HEK293 (cell line): ENCODE measurements around the gene ERMN.

Experiments
- CTCF ChIA-PET: fragments of 350-600 bp; formaldehyde crosslinking; extraction: SDS; loops from one replicate; lab custom pipeline; 2021; ENCODE audit warnings: antibody characterized with exemption; lab: Yijun Ruan, JAX
- POLR2A ChIA-PET: fragments of 300-600 bp; formaldehyde crosslinking; extraction: SDS; loops from one replicate; lab custom pipeline; 2020; ENCODE audit warnings: antibody characterized with exemption, inconsistent platforms; lab: Yijun Ruan, JAX
- H3K27ac ChIP-seq: fragments of 200-500 bp; sonication (Bioruptor generic); 2 replicates; pipeline ENCODE4 v1.5.1; 2014; ENCODE audit warnings: low read depth, low read length, control low read depth, inconsistent platforms; ENCODE audit errors: extremely low read depth
- H3K36me3 ChIP-seq, 2 experiments: fragments of 200-500 bp in 1 of 2; sonication (Bioruptor generic) in 1 of 2; 1 replicate in 1 of 2; 2 replicates in 1 of 2; pipeline ENCODE4 v1.5.1; 2014 to 2017; ENCODE audit warnings: inconsistent platforms in 2 of 2, low read length in 2 of 2; ENCODE audit not compliant: control insufficient read depth in 2 of 2, insufficient read depth in 1 of 2
- H3K4me1 ChIP-seq: fragments of 200-500 bp; sonication (Bioruptor generic); 2 replicates; pipeline ENCODE4 v1.5.1; 2014; ENCODE audit warnings: mild to moderate bottlenecking, low read length, inconsistent platforms; ENCODE audit not compliant: control insufficient read depth, insufficient read depth
- H3K4me3 ChIP-seq: 2 replicates; pipeline ENCODE4 v1.5.1; 2011; ENCODE audit warnings: low read depth, mild to moderate bottlenecking, control low read depth, low read length, moderate library complexity
- H3K9me3 ChIP-seq: fragments of 200-500 bp; sonication (Bioruptor generic); 2 replicates; pipeline ENCODE4 v1.5.1; 2014; ENCODE audit warnings: low read depth, low read length, inconsistent platforms; ENCODE audit not compliant: control insufficient read depth, insufficient read depth
- BCL11B ChIP-seq: fragments of 450-650 bp; formaldehyde crosslinking; IDR thresholded peaks from 2 replicates; pipeline ENCODE4 v1.5.1; 2016; ENCODE audit warnings: low read depth, missing biosample characterization, missing genetic modification characterization
- MEIS1 ChIP-seq: sonication (generic); formaldehyde crosslinking; IDR thresholded peaks from 2 replicates; pipeline ENCODE4 v1.8.1; 2022; ENCODE audit warnings: missing genetic modification reagents, mild to moderate bottlenecking, borderline replicate concordance
- YY1 ChIP-seq: fragments of 450-650 bp; formaldehyde crosslinking; IDR thresholded peaks from 2 replicates; pipeline ENCODE4 v1.5.1; 2018; ENCODE audit warnings: missing biosample characterization, missing genetic modification characterization
- ZFP41 ChIP-seq: fragments of 450-650 bp; formaldehyde crosslinking; IDR thresholded peaks from 2 replicates; pipeline ENCODE4 v1.5.1; 2016; ENCODE audit warnings: missing biosample characterization, missing genetic modification characterization, borderline replicate concordance
- ZNF184 ChIP-seq: fragments of 450-650 bp; IDR thresholded peaks from 2 replicates; pipeline ENCODE4 v1.5.1; 2018; ENCODE audit warnings: missing biosample characterization, mild to moderate bottlenecking, missing genetic modification characterization
- ZNF274 ChIP-seq, 2 experiments: fragments of 200-500 bp in 1 of 2; fragments of 450-650 bp in 1 of 2; sonication (Bioruptor generic) in 1 of 2; formaldehyde crosslinking in 1 of 2; IDR thresholded peaks; 2 replicates each; pipeline versions ENCODE4 v1.5.1 to v1.6.1; 2014 to 2016; ENCODE audit warnings: borderline replicate concordance in 1 of 2, inconsistent platforms in 1 of 2, low read length in 1 of 2, missing biosample characterization in 1 of 2, missing genetic modification characterization in 1 of 2
- ZNF335 ChIP-seq: fragments of 450-650 bp; formaldehyde crosslinking; conservative IDR thresholded peaks from 2 replicates; pipeline ENCODE4 v1.5.1; 2016; ENCODE audit warnings: missing biosample characterization, missing genetic modification characterization
- ZNF416 ChIP-seq: fragments of 450-650 bp; formaldehyde crosslinking; IDR thresholded peaks from 2 replicates; pipeline ENCODE4 v1.5.1; 2016; ENCODE audit warnings: missing biosample characterization, missing genetic modification characterization
- ZNF426 ChIP-seq: fragments of 450-650 bp; formaldehyde crosslinking; IDR thresholded peaks from 2 replicates; pipeline ENCODE4 v1.5.1; 2017; ENCODE audit warnings: missing biosample characterization, missing genetic modification characterization, mild to moderate bottlenecking, inconsistent platforms, moderate library complexity
- ZNF664 ChIP-seq: fragments of 450-650 bp; formaldehyde crosslinking; IDR thresholded peaks from 2 replicates; pipeline ENCODE4 v1.5.1; 2016; ENCODE audit warnings: missing biosample characterization, missing genetic modification characterization
- ZNF76 ChIP-seq: fragments of 450-650 bp; formaldehyde crosslinking; IDR thresholded peaks from 2 replicates; pipeline ENCODE4; 2016; ENCODE audit warnings: low read depth, missing biosample characterization, missing genetic modification characterization, borderline replicate concordance
- ZNF777 ChIP-seq: fragments of 450-650 bp; formaldehyde crosslinking; IDR thresholded peaks from 2 replicates; pipeline ENCODE4 v1.5.1; 2017; ENCODE audit warnings: missing biosample characterization, missing genetic modification characterization, borderline replicate concordance
- ZSCAN23 ChIP-seq: fragments of 450-650 bp; formaldehyde crosslinking; IDR thresholded peaks from 2 replicates; pipeline ENCODE4 v1.5.1; 2016; ENCODE audit warnings: missing biosample characterization, missing genetic modification characterization
- ZSCAN30 ChIP-seq: fragments of 450-650 bp; IDR thresholded peaks from 2 replicates; pipeline ENCODE4 v1.5.1; 2018; ENCODE audit warnings: missing biosample characterization, mild to moderate bottlenecking, missing genetic modification characterization, moderate library complexity
- TF ChIP-seq, protein P1 (sequence below): fragments of 450-650 bp; formaldehyde crosslinking; IDR thresholded peaks from 2 replicates; pipeline ENCODE4 v1.5.1; 2017; ENCODE audit warnings: missing biosample characterization, missing genetic modification characterization
- TF ChIP-seq, protein P2 (sequence below): fragments of 450-650 bp; formaldehyde crosslinking; IDR thresholded peaks from 2 replicates; pipeline ENCODE4 v1.5.1; 2016; ENCODE audit warnings: missing biosample characterization, missing genetic modification characterization
- TF ChIP-seq, protein P3 (sequence below): fragments of 450-650 bp; IDR thresholded peaks from 2 replicates; pipeline ENCODE4 v1.5.1; 2018; ENCODE audit warnings: missing biosample characterization, missing genetic modification characterization
- TF ChIP-seq, protein P4 (sequence below): fragments of 450-650 bp; formaldehyde crosslinking; conservative IDR thresholded peaks from 2 replicates; pipeline ENCODE4 v1.5.1; 2016; ENCODE audit warnings: low read depth, missing biosample characterization, missing genetic modification characterization
- TF ChIP-seq, protein P5 (sequence below): sonication (generic); formaldehyde crosslinking; IDR thresholded peaks from 2 replicates; pipeline ENCODE4 v1.8.1; 2022; ENCODE audit warnings: mild to moderate bottlenecking, moderate library complexity, missing genetic modification reagents
- TF ChIP-seq, protein P6 (sequence below): fragments of 450-650 bp; formaldehyde crosslinking; IDR thresholded peaks from 2 replicates; pipeline ENCODE4 v1.5.1; 2017; ENCODE audit warnings: missing biosample characterization, missing genetic modification characterization

Gene ERMN

DNA sequence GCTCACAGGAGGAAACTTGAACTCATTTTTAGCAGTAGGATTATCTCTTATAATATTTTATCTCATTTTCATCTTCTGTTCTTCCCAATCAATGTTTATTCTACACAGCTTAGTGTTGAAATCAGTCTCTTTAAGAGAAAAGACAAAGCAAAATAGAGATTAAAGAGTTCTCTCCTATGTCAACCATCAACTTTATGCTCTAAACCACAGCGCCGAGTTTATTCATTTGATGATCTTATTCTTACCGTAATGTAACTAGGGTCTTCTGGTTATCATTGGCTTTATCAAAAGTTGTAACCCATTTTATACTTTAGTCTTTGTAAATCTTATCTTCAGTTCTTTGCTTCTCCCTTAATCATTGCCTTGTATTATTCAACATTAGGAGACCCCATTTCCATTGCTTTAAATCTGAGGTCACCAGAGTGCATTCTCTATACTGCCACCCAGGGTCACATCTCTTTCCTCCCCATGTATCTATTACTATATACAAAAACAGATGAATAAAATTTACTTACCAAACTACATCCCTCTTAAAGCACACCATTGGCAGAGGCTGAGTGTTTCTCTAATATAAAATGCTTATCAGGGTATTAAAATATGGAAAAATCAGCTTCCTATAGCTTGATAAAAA lies 22.8 kb upstream of the ERMN start:
- TF ChIP-seq, protein P1, sequence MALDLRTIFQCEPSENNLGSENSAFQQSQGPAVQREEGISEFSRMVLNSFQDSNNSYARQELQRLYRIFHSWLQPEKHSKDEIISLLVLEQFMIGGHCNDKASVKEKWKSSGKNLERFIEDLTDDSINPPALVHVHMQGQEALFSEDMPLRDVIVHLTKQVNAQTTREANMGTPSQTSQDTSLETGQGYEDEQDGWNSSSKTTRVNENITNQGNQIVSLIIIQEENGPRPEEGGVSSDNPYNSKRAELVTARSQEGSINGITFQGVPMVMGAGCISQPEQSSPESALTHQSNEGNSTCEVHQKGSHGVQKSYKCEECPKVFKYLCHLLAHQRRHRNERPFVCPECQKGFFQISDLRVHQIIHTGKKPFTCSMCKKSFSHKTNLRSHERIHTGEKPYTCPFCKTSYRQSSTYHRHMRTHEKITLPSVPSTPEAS (tag by site-specific recombination), result no peak
- TF ChIP-seq ZNF184 (tag by site-specific recombination) (no peak), ZNF274 (IDR thresholded peaks at IDR 0.05; ENCODE audit: low read length) (no peak), ZNF274 (tag by site-specific recombination; IDR thresholded peaks at IDR 0.05; ENCODE audit: borderline replicate concordance) (no peak), ZNF76 (tag by site-specific recombination) (no peak), ZNF416 (no peak), ZNF777 (tag by site-specific recombination) (no peak), ZSCAN23 (tag by site-specific recombination) (no peak), ZSCAN30 (tag by site-specific recombination) (no peak), ZNF426 (tag by site-specific recombination) (no peak), BCL11B (tag by site-specific recombination) (no peak), ZFP41 (tag by site-specific recombination) (no peak), ZNF335 (tag by site-specific recombination) (no peak), ZNF664 (tag by site-specific recombination) (no peak), YY1 (no peak), MEIS1 (CRISPR knock-in tag) (no peak)
- TF ChIP-seq, protein P2, sequence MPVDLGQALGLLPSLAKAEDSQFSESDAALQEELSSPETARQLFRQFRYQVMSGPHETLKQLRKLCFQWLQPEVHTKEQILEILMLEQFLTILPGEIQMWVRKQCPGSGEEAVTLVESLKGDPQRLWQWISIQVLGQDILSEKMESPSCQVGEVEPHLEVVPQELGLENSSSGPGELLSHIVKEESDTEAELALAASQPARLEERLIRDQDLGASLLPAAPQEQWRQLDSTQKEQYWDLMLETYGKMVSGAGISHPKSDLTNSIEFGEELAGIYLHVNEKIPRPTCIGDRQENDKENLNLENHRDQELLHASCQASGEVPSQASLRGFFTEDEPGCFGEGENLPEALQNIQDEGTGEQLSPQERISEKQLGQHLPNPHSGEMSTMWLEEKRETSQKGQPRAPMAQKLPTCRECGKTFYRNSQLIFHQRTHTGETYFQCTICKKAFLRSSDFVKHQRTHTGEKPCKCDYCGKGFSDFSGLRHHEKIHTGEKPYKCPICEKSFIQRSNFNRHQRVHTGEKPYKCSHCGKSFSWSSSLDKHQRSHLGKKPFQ, result no peak
- TF ChIP-seq, protein P3, sequence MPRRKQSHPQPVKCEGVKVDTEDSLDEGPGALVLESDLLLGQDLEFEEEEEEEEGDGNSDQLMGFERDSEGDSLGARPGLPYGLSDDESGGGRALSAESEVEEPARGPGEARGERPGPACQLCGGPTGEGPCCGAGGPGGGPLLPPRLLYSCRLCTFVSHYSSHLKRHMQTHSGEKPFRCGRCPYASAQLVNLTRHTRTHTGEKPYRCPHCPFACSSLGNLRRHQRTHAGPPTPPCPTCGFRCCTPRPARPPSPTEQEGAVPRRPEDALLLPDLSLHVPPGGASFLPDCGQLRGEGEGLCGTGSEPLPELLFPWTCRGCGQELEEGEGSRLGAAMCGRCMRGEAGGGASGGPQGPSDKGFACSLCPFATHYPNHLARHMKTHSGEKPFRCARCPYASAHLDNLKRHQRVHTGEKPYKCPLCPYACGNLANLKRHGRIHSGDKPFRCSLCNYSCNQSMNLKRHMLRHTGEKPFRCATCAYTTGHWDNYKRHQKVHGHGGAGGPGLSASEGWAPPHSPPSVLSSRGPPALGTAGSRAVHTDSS (tag by site-specific recombination), result no peak
- TF ChIP-seq, protein P4, sequence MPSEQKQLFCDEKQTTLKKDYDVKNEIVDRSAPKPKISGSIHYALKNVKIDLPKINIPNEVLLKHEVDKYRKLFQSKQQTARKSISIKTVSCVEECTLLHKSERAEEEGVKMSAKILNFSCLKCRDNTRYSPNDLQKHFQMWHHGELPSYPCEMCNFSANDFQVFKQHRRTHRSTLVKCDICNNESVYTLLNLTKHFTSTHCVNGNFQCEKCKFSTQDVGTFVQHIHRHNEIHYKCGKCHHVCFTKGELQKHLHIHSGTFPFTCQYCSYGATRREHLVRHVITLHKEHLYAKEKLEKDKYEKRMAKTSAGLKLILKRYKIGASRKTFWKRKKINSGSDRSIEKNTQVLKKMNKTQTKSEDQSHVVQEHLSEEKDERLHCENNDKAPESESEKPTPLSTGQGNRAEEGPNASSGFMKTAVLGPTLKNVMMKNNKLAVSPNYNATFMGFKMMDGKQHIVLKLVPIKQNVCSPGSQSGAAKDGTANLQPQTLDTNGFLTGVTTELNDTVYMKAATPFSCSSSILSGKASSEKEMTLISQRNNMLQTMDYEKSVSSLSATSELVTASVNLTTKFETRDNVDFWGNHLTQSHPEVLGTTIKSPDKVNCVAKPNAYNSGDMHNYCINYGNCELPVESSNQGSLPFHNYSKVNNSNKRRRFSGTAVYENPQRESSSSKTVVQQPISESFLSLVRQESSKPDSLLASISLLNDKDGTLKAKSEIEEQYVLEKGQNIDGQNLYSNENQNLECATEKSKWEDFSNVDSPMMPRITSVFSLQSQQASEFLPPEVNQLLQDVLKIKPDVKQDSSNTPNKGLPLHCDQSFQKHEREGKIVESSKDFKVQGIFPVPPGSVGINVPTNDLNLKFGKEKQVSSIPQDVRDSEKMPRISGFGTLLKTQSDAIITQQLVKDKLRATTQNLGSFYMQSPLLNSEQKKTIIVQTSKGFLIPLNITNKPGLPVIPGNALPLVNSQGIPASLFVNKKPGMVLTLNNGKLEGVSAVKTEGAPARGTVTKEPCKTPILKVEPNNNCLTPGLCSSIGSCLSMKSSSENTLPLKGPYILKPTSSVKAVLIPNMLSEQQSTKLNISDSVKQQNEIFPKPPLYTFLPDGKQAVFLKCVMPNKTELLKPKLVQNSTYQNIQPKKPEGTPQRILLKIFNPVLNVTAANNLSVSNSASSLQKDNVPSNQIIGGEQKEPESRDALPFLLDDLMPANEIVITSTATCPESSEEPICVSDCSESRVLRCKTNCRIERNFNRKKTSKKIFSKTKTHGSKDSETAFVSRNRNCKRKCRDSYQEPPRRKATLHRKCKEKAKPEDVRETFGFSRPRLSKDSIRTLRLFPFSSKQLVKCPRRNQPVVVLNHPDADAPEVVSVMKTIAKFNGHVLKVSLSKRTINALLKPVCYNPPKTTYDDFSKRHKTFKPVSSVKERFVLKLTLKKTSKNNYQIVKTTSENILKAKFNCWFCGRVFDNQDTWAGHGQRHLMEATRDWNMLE (tag by site-specific recombination), result no peak
- TF ChIP-seq, protein P5, sequence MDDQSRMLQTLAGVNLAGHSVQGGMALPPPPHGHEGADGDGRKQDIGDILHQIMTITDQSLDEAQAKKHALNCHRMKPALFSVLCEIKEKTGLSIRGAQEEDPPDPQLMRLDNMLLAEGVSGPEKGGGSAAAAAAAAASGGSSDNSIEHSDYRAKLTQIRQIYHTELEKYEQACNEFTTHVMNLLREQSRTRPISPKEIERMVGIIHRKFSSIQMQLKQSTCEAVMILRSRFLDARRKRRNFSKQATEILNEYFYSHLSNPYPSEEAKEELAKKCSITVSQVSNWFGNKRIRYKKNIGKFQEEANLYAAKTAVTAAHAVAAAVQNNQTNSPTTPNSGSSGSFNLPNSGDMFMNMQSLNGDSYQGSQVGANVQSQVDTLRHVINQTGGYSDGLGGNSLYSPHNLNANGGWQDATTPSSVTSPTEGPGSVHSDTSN (CRISPR knock-in tag), result no peak
- TF ChIP-seq, protein P6, sequence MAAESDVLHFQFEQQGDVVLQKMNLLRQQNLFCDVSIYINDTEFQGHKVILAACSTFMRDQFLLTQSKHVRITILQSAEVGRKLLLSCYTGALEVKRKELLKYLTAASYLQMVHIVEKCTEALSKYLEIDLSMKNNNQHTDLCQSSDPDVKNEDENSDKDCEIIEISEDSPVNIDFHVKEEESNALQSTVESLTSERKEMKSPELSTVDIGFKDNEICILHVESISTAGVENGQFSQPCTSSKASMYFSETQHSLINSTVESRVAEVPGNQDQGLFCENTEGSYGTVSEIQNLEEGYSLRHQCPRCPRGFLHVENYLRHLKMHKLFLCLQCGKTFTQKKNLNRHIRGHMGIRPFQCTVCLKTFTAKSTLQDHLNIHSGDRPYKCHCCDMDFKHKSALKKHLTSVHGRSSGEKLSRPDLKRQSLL (tag by site-specific recombination), result no peak
- Histone ChIP-seq H3K4me3 (no peak overlapping the region), H3K27ac (no peak overlapping the region), H3K9me3 (no peaks in the 10 kb centered on the region), H3K4me1 (no peaks in the 10 kb centered on the region), H3K36me3 (no peaks in the 10 kb centered on the region)
- CTCF ChIA-PET, result interaction anchor here (3.3 to 5.6 kb wide), 2 partner anchors 13 to 21 kb away, joined by 15 to 46 read pairs; no protein-coding TSS in a partner anchor
- POLR2A ChIA-PET, result no interaction called here
